Activated CD8-positive, alpha-beta memory T cell treated with anti-CD3 and anti-CD28 coated beads, Interleukin-2, amount 50 U/mL, for 4 hours (primary cell): ENCODE measurements around the gene LIG4.
"Not testable (repeated sequence)": the region's sequence is repeated elsewhere in the genome, so short reads cannot be mapped to it uniquely, and the experiment has no call there.

Experiments
- DNase-seq: peaks from one replicate; pipeline ENCODE4 v3.0.0-alpha.2; 2020

Gene LIG4

GRCh38 chr13:108215436-108215835 lies at the start of gene LIG4:
Gene LIG4 (minus strand): TSS chr13:108215536. CDS start chr13:108211268, 4,268 bp downstream.
- DNase-seq: peak; percentile 92

- DNase-seq: no peak
Observed at GRCh38 chr13:108263621-108264355, 48.5 kb upstream of the LIG4 start.

GRCh38 chr13:108257248-108257647 lies 41.9 kb upstream of the LIG4 start:
- no peak for DNase-seq

GRCh38 chr13:108249150-108249549 lies 33.8 kb upstream of the LIG4 start:
- no peak for DNase-seq

GRCh38 chr13:108230377-108230776 lies 15.0 kb upstream of the LIG4 start:
- no peak for DNase-seq

- no peak for DNase-seq
Observed at GRCh38 chr13:108227651-108228272, 12.4 kb upstream of the LIG4 start.

GRCh38 chr13:108226184-108226583 lies 10.8 kb upstream of the LIG4 start:
- no peak for DNase-seq

- DNase-seq: no peak
Observed at GRCh38 chr13:108225440-108225839, 10.1 kb upstream of the LIG4 start.

GRCh38 chr13:108223687-108224503 lies 8.6 kb upstream of the LIG4 start:
- DNase-seq: no peak

GRCh38 chr13:108220041-108220440 lies 4.7 kb upstream of the LIG4 start:
- no peak for DNase-seq

GRCh38 chr13:108218044-108218974 lies 3.0 kb upstream of the LIG4 start, which contains the start of gene ABHD13:
Gene ABHD13 (plus strand): TSS chr13:108218392. CDS start chr13:108229219, 10,827 bp downstream.
- peak; percentile 89 for DNase-seq

- not testable (repeated sequence) for DNase-seq
Observed at GRCh38 chr13:108217307-108218043, 2.1 kb upstream of the LIG4 start.

- no peak for DNase-seq
Observed at GRCh38 chr13:108214441-108215271, 680 bp downstream of the LIG4 start.

- no peak for DNase-seq
Observed at GRCh38 chr13:108213946-108214345, 1.4 kb downstream of the LIG4 start.

- DNase-seq: no peak
Observed at GRCh38 chr13:108212886-108213285, 2.5 kb downstream of the LIG4 start.

GRCh38 chr13:108210551-108210950 lies 4.8 kb downstream of the LIG4 start:
- no peak for DNase-seq

- DNase-seq: no peak
Observed at GRCh38 chr13:108200781-108201398, 14.4 kb downstream of the LIG4 start.

- no peak for DNase-seq
Observed at GRCh38 chr13:108195861-108196260, 19.5 kb downstream of the LIG4 start.

- DNase-seq: no peak
Observed at GRCh38 chr13:108195146-108195545, 20.2 kb downstream of the LIG4 start.

- no peak for DNase-seq
Observed at GRCh38 chr13:108194435-108194936, 20.9 kb downstream of the LIG4 start.
